ENCODE measurements around the gene SMIM3.

Gene SMIM3

GRCh38 chr5:150766251-150766650 is 12.3 kb upstream of the SMIM3 start:
- Histone ChIP-seq H3K27ac (ENCODE audit: low read length) (no peak overlapping the region), H3K4me1 (ENCODE audit: insufficient read depth, low read length) (no peaks in the 10 kb centered on the region), H3K36me3 (ENCODE audit: insufficient read depth, low read depth, low read length) (no peaks in the 10 kb centered on the region), H3K9me3 (ENCODE audit: insufficient read depth, low read depth, low read length) (no peaks in the 10 kb centered on the region), H3K9ac (ENCODE audit: low read depth, low read length) (no peak overlapping the region), H3K27me3 (ENCODE audit: insufficient read depth, low read length) (peaks cover 13% of the 10 kb centered on the region), H3K4me3 (ENCODE audit: low read length) (no peak overlapping the region)

- Histone ChIP-seq H3K4me3 (ENCODE audit: low read length) (no peak overlapping the region), H3K27ac (ENCODE audit: low read length) (no peak overlapping the region), H3K36me3 (ENCODE audit: insufficient read depth, low read depth, low read length) (no peaks in the 10 kb centered on the region), H3K9ac (ENCODE audit: low read depth, low read length) (no peak overlapping the region), H3K27me3 (ENCODE audit: insufficient read depth, low read length) (peaks cover 13% of the 10 kb centered on the region), H3K9me3 (ENCODE audit: insufficient read depth, low read depth, low read length) (no peaks in the 10 kb centered on the region), H3K4me1 (ENCODE audit: insufficient read depth, low read length) (no peaks in the 10 kb centered on the region)
Observed at GRCh38 chr5:150771034-150771795, 7.3 kb upstream of the SMIM3 start.

DNA sequence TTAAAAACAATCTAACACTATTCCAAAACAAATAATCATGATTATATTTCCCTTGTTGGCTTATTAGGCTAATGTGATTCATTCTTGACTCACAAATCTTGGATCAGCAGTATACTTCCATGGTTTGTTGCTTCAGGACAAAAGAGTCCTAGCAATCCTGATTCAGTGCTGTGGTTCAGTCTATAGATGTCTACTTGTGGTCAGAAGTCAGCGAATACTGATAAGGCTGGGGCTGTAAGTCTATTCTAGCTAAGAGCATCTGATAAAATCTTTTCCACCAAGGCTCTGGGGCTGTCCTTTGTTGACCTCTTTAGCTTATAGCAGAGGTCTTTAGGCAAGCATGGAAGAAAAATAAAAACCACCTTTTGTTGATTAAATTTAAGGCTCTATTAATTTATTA is 4.4 kb upstream of the SMIM3 start:
- Histone ChIP-seq H3K36me3 (ENCODE audit: insufficient read depth, low read depth, low read length) (no peaks in the 10 kb centered on the region), H3K9me3 (ENCODE audit: insufficient read depth, low read depth, low read length) (no peaks in the 10 kb centered on the region), H3K27me3 (ENCODE audit: insufficient read depth, low read length) (peaks cover 17% of the 10 kb centered on the region), H3K27ac (ENCODE audit: low read length) (no peak overlapping the region), H3K9ac (ENCODE audit: low read depth, low read length) (no peak overlapping the region), H3K4me3 (ENCODE audit: low read length) (no peak overlapping the region), H3K4me1 (ENCODE audit: insufficient read depth, low read length) (peaks cover 6% of the 10 kb centered on the region; the same call in 1 of the 2 replicates)

DNA sequence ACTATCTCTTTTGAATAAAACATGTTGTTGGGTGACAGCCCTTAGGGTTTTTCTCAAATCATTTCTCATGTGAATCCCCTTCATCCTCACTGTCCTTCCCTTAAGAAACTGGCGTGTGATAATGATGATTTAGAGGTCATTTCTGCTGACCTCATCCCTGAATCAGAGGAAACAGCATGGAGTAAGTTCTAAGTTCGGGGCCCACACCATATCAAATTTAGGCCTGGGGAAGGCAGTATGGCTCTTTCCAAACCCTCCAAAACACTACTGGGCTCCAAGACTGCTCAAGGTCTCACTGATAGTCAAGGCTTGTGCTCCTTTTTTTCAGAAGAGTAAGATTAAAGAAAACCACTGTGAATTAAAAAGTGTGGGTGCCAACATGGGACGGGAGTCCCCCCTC is 872 bp upstream of the SMIM3 start:
- Histone ChIP-seq H3K4me1 (ENCODE audit: insufficient read depth, low read length) (peaks cover 29% of the 10 kb centered on the region), H3K9ac (ENCODE audit: low read depth, low read length) (peak overlapping the region; percentile 91; the same call in 1 of the 2 replicates), H3K27me3 (ENCODE audit: insufficient read depth, low read length) (peaks cover 44% of the 10 kb centered on the region), H3K4me3 (ENCODE audit: low read length) (peak overlapping the region; percentile 90; the same call in 1 of the 2 replicates), H3K9me3 (ENCODE audit: insufficient read depth, low read depth, low read length) (no peaks in the 10 kb centered on the region), H3K36me3 (ENCODE audit: insufficient read depth, low read depth, low read length) (no peaks in the 10 kb centered on the region; the same call in 1 of the 2 replicates), H3K27ac (ENCODE audit: low read length) (no peak overlapping the region)

DNA sequence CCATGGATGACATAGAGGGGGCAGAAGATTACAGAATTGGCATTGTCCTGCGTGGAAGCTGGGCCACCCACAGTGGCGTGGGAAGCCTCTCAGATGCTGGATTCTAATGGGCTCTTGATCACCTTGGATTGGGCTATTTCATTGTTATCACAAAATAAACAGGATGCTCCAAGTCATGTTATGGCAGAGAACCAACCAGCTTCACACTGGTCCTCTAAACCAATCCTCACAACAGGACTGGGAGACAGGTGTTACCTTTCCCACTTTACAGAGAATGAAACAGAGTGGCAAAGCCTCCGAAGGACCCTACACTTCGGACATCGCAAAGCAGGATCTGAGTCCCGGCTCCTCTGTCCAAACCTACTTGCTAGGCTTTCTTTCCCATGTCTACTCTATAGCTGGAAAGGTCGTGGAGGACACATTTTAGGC is 455 bp upstream of the SMIM3 start:
- peak overlapping the region; percentile 5 for H3K27ac ChIP-seq (ENCODE audit: low read length)
- H3K4me3 ChIP-seq (ENCODE audit: low read length) = peak overlapping the region; percentile 90
- H3K9ac ChIP-seq (ENCODE audit: low read depth, low read length) = peak overlapping the region; percentile 91
- no peaks in the 10 kb centered on the region for H3K9me3 ChIP-seq (ENCODE audit: insufficient read depth, low read depth, low read length)
- H3K4me1 ChIP-seq (ENCODE audit: insufficient read depth, low read length) = peaks cover 33% of the 10 kb centered on the region
- no peaks in the 10 kb centered on the region; the same call in 1 of the 2 replicates for H3K36me3 ChIP-seq (ENCODE audit: insufficient read depth, low read depth, low read length)
- H3K27me3 ChIP-seq (ENCODE audit: insufficient read depth, low read length) = peaks cover 47% of the 10 kb centered on the region

- no peaks in the 10 kb centered on the region for H3K9me3 ChIP-seq (ENCODE audit: insufficient read depth, low read depth, low read length)
- peak overlapping the region; percentile 91 for H3K9ac ChIP-seq (ENCODE audit: low read depth, low read length)
- H3K36me3 ChIP-seq (ENCODE audit: insufficient read depth, low read depth, low read length) = no peaks in the 10 kb centered on the region; the same call in 1 of the 2 replicates
- peaks cover 47% of the 10 kb centered on the region for H3K27me3 ChIP-seq (ENCODE audit: insufficient read depth, low read length)
- H3K4me3 ChIP-seq (ENCODE audit: low read length) = peak overlapping the region; percentile 90
- peaks cover 42% of the 10 kb centered on the region for H3K4me1 ChIP-seq (ENCODE audit: insufficient read depth, low read length)
- no peak overlapping the region for H3K27ac ChIP-seq (ENCODE audit: low read length)
Observed at GRCh38 chr5:150779397-150780186, 1.0 kb downstream of the SMIM3 start.

- peak overlapping the region; percentile 77 for H3K4me3 ChIP-seq (ENCODE audit: low read length)
- no peaks in the 10 kb centered on the region for H3K9me3 ChIP-seq (ENCODE audit: insufficient read depth, low read depth, low read length)
- H3K4me1 ChIP-seq (ENCODE audit: insufficient read depth, low read length) = peaks cover 42% of the 10 kb centered on the region
- peaks cover 47% of the 10 kb centered on the region for H3K27me3 ChIP-seq (ENCODE audit: insufficient read depth, low read length)
- H3K9ac ChIP-seq (ENCODE audit: low read depth, low read length) = peak overlapping the region; percentile 52; the same call in 1 of the 2 replicates
- no peaks in the 10 kb centered on the region; the same call in 1 of the 2 replicates for H3K36me3 ChIP-seq (ENCODE audit: insufficient read depth, low read depth, low read length)
- no peak overlapping the region for H3K27ac ChIP-seq (ENCODE audit: low read length)
Observed at GRCh38 chr5:150780187-150780692, 1.7 kb downstream of the SMIM3 start.

GRCh38 chr5:150780816-150781221 is 2.3 kb downstream of the SMIM3 start:
- Histone ChIP-seq H3K27me3 (ENCODE audit: insufficient read depth, low read length) (peaks cover 47% of the 10 kb centered on the region), H3K36me3 (ENCODE audit: insufficient read depth, low read depth, low read length) (no peaks in the 10 kb centered on the region; the same call in 1 of the 2 replicates), H3K9me3 (ENCODE audit: insufficient read depth, low read depth, low read length) (no peaks in the 10 kb centered on the region), H3K4me1 (ENCODE audit: insufficient read depth, low read length) (peaks cover 42% of the 10 kb centered on the region), H3K9ac (ENCODE audit: low read depth, low read length) (no peak overlapping the region), H3K4me3 (ENCODE audit: low read length) (peak overlapping the region; percentile 77; the same call in 1 of the 2 replicates), H3K27ac (ENCODE audit: low read length) (no peak overlapping the region)

DNA sequence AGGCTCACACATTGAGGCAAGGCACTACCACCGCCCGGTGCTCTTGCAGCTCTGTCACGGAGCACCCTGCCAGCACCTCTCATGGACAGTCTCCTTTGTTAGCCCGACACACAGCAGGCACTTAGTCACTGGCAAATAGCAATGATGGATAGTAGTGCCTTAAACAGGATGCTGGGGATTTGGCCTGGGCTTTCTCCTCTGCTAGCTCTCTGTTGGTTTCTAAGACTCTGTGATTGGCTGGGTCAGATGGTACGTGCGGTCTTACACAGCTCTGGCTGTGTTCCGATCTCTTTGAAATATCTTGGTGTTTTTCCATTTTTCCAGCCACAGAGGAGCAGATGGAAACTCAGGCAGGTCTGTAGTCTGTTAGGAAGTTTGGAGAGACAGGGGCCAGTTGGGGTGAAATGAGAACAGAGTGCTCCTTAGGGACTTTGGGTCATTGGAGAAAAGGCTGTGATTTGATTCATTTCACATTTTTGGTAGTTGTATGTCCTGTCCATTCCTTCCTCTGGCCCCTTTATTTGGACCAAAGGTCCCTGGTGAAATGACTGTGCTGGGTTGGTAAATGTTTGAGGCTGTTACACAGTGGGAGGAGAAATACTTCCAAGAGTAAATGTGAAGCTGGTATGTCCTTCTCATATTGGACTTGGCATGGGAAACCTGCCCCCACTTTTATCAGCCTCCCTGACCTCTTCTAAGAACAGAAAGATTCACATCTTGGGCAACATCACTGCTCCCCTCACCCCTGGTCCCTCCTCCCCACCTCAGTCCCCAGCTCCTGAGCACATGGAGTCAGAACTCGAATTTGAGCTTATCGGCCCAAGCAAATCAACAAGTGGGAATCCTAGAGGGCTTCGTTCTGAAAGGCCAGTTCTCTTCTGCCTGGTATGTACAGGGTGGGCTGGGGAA is 3.4 kb downstream of the SMIM3 start:
- Histone ChIP-seq H3K27me3 (ENCODE audit: insufficient read depth, low read length) (peaks cover 44% of the 10 kb centered on the region), H3K9ac (ENCODE audit: low read depth, low read length) (peak overlapping the region; percentile 59; the same call in 1 of the 2 replicates), H3K36me3 (ENCODE audit: insufficient read depth, low read depth, low read length) (no peaks in the 10 kb centered on the region; the same call in 1 of the 2 replicates), H3K27ac (ENCODE audit: low read length) (no peak overlapping the region), H3K4me1 (ENCODE audit: insufficient read depth, low read length) (peaks cover 42% of the 10 kb centered on the region), H3K9me3 (ENCODE audit: insufficient read depth, low read depth, low read length) (no peaks in the 10 kb centered on the region), H3K4me3 (ENCODE audit: low read length) (peak overlapping the region; percentile 53; the same call in 1 of the 2 replicates)

GRCh38 chr5:150782850-150783249 is 4.3 kb downstream of the SMIM3 start:
- H3K36me3 ChIP-seq (ENCODE audit: insufficient read depth, low read depth, low read length) = no peaks in the 10 kb centered on the region; the same call in 1 of the 2 replicates
- no peaks in the 10 kb centered on the region for H3K9me3 ChIP-seq (ENCODE audit: insufficient read depth, low read depth, low read length)
- H3K27me3 ChIP-seq (ENCODE audit: insufficient read depth, low read length) = peaks cover 36% of the 10 kb centered on the region
- peak overlapping the region; percentile 59; the same call in 1 of the 2 replicates for H3K9ac ChIP-seq (ENCODE audit: low read depth, low read length)
- no peak overlapping the region; the same call in 1 of the 2 replicates for H3K4me3 ChIP-seq (ENCODE audit: low read length)
- no peak overlapping the region for H3K27ac ChIP-seq (ENCODE audit: low read length)
- H3K4me1 ChIP-seq (ENCODE audit: insufficient read depth, low read length) = peaks cover 48% of the 10 kb centered on the region

Measured in iPS-20b (cell line).